ENCODE measurements around the gene NDUFB2.

Gene NDUFB2

GRCh38 chr7:140683657-140684056 lies 12.9 kb upstream of the NDUFB2 start:
- Histone ChIP-seq H3F3A (ENCODE audit: insufficient read depth, low read length) (no peaks in the 10 kb centered on the region), H3K79me2 (ENCODE audit: insufficient read depth, low read length) (no peaks in the 10 kb centered on the region), H3K4me3 (ENCODE audit: low read depth, low read length, poor library complexity, severe bottlenecking) (no peak overlapping the region), H3K27ac (ENCODE audit: low read depth, low read length, poor library complexity, severe bottlenecking) (no peak overlapping the region), H2AFZ (ENCODE audit: low read length) (no peak overlapping the region), H4K20me1 (ENCODE audit: insufficient read depth, low read length) (no peaks in the 10 kb centered on the region), H3K27me3 (ENCODE audit: insufficient read depth, low read length) (no peaks in the 10 kb centered on the region), H3K9me3 (ENCODE audit: low read length) (no peaks in the 10 kb centered on the region), H3K36me3 (ENCODE audit: insufficient read depth, low read length) (peaks cover 76% of the 10 kb centered on the region), H3K4me2 (ENCODE audit: low read length) (no peak overlapping the region), H3K9me2 (ENCODE audit: low read depth, low read length) (no peaks in the 10 kb centered on the region), H3K9ac (ENCODE audit: low read length) (no peak overlapping the region), H3K4me1 (ENCODE audit: insufficient read depth, low read length, severe bottlenecking) (no peaks in the 10 kb centered on the region)
- TF ChIP-seq CTCF (IDR thresholded peaks at IDR 0.05; ENCODE audit: low read length) (no peak), EZH2 (IDR thresholded peaks at IDR 0.05; ENCODE audit: borderline replicate concordance, low read length) (no peak)

GRCh38 chr7:140684066-140684950 lies 12.2 kb upstream of the NDUFB2 start:
- TF ChIP-seq EZH2 (IDR thresholded peaks at IDR 0.05; ENCODE audit: borderline replicate concordance, low read length) = no peak
- no peak for TF ChIP-seq CTCF (IDR thresholded peaks at IDR 0.05; ENCODE audit: low read length)
- Histone ChIP-seq H3K9me2 (ENCODE audit: low read depth, low read length) (no peaks in the 10 kb centered on the region), H3K9ac (ENCODE audit: low read length) (no peak overlapping the region)

GRCh38 chr7:140685407-140686087 lies 11.0 kb upstream of the NDUFB2 start:
- Histone ChIP-seq H2AFZ (ENCODE audit: low read length) (no peak overlapping the region), H3K9me3 (ENCODE audit: low read length) (no peaks in the 10 kb centered on the region), H3K9me2 (ENCODE audit: low read depth, low read length) (no peaks in the 10 kb centered on the region), H3K4me2 (ENCODE audit: low read length) (no peak overlapping the region), H3K4me1 (ENCODE audit: insufficient read depth, low read length, severe bottlenecking) (no peaks in the 10 kb centered on the region), H3K36me3 (ENCODE audit: insufficient read depth, low read length) (peaks cover 69% of the 10 kb centered on the region), H4K20me1 (ENCODE audit: insufficient read depth, low read length) (no peaks in the 10 kb centered on the region), H3K27me3 (ENCODE audit: insufficient read depth, low read length) (no peaks in the 10 kb centered on the region), H3F3A (ENCODE audit: insufficient read depth, low read length) (no peaks in the 10 kb centered on the region), H3K4me3 (ENCODE audit: low read depth, low read length, poor library complexity, severe bottlenecking) (no peak overlapping the region), H3K27ac (ENCODE audit: low read depth, low read length, poor library complexity, severe bottlenecking) (no peak overlapping the region), H3K9ac (ENCODE audit: low read length) (no peak overlapping the region), H3K79me2 (ENCODE audit: insufficient read depth, low read length) (no peaks in the 10 kb centered on the region)
- no peak for TF ChIP-seq EZH2 (IDR thresholded peaks at IDR 0.05; ENCODE audit: borderline replicate concordance, low read length)
- TF ChIP-seq CTCF (IDR thresholded peaks at IDR 0.05; ENCODE audit: low read length) = no peak

More at GRCh38 chr7:140684066-140684950, 12.2 kb upstream of the NDUFB2 start:
- H3K79me2 ChIP-seq (ENCODE audit: insufficient read depth, low read length) = no peaks in the 10 kb centered on the region
- no peaks in the 10 kb centered on the region for H4K20me1 ChIP-seq (ENCODE audit: insufficient read depth, low read length)
- no peak overlapping the region for H2AFZ ChIP-seq (ENCODE audit: low read length)
- H3K36me3 ChIP-seq (ENCODE audit: insufficient read depth, low read length) = peaks cover 71% of the 10 kb centered on the region
- no peak overlapping the region for H3K4me2 ChIP-seq (ENCODE audit: low read length)
- H3K4me3 ChIP-seq (ENCODE audit: low read depth, low read length, poor library complexity, severe bottlenecking) = no peak overlapping the region
- no peaks in the 10 kb centered on the region for H3K9me3 ChIP-seq (ENCODE audit: low read length)
- no peaks in the 10 kb centered on the region for H3K27me3 ChIP-seq (ENCODE audit: insufficient read depth, low read length)
- H3F3A ChIP-seq (ENCODE audit: insufficient read depth, low read length) = no peaks in the 10 kb centered on the region
- H3K4me1 ChIP-seq (ENCODE audit: insufficient read depth, low read length, severe bottlenecking) = no peaks in the 10 kb centered on the region
- H3K27ac ChIP-seq (ENCODE audit: low read depth, low read length, poor library complexity, severe bottlenecking) = no peak overlapping the region

All from OCI-LY1 (cell line).